ENCODE results near the gene ASIC4. TPM values are rescaled to one million over a fixed set of nuclear protein-coding genes. Genes with fewer than 3 reads are reported as not detected.

Gene ASIC4
- total and polyA plus RNA-seq, 9 of the 15 experiments (the other 6 are each of a cell fraction or from before 2014, with no cell fraction given) = 0.07 to 19.2 (median 4.8) TPM

DNA sequence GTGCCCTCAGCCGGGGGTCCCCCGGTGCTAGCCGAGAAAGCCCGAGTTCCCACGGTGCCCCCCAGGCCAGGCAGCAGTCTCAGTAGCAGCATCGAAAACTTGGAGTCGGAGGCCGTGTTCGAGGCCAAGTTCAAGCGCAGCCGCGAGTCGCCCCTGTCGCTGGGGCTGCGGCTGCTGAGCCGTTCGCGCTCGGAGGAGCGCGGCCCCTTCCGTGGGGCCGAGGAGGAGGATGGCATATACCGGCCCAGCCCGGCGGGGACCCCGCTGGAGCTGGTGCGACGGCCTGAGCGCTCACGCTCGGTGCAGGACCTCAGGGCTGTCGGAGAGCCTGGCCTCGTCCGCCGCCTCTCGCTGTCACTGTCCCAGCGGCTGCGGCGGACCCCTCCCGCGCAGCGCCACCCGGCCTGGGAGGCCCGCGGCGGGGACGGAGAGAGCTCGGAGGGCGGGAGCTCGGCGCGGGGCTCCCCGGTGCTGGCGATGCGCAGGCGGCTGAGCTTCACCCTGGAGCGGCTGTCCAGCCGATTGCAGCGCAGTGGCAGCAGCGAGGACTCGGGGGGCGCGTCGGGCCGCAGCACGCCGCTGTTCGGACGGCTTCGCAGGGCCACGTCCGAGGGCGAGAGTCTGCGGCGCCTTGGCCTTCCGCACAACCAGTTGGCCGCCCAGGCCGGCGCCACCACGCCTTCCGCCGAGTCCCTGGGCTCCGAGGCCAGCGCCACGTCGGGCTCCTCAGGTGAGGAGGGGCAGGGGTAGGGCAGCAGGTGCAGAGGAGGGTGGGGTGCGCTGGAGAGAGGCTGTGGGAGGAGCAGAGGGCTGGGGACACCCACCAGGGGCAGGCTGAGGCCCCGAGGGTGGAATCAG is 29.7 kb upstream of the ASIC4 start:
- ATAC-seq = no peak
- in situ Hi-C loops (cut with MboI) = no loop called here
- H3K4me1 ChIP-seq (replicated peaks in 1 of 2; ENCODE audit: control insufficient read depth in 2 of 2, insufficient read depth in 2 of 2, low read length in 2 of 2) = peaks cover 3 to 40% of the 10 kb centered on the region in 2 experiments; a peak in 3 of 5 replicates
- intact Hi-C loops (cut with micrococcal nuclease) = no loop called here
- TF ChIP-seq, protein P1, sequence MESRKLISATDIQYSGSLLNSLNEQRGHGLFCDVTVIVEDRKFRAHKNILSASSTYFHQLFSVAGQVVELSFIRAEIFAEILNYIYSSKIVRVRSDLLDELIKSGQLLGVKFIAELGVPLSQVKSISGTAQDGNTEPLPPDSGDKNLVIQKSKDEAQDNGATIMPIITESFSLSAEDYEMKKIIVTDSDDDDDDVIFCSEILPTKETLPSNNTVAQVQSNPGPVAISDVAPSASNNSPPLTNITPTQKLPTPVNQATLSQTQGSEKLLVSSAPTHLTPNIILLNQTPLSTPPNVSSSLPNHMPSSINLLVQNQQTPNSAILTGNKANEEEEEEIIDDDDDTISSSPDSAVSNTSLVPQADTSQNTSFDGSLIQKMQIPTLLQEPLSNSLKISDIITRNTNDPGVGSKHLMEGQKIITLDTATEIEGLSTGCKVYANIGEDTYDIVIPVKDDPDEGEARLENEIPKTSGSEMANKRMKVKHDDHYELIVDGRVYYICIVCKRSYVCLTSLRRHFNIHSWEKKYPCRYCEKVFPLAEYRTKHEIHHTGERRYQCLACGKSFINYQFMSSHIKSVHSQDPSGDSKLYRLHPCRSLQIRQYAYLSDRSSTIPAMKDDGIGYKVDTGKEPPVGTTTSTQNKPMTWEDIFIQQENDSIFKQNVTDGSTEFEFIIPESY (CRISPR knock-in tag; IDR thresholded peaks at IDR 0.05) = peak; percentile 30; the same call in 1 of the 2 replicates
- TF ChIP-seq HMG20A (CRISPR knock-in tag; conservative IDR thresholded peaks at IDR 0.05) = no peak
- CTCF ChIA-PET (ENCODE audit: low intra/inter-chr PET ratio) = no interaction called here
- DNase-seq (ENCODE audit: extremely low read depth in 1 of 4, low spot score in 3 of 4) = no peak
- H3K27ac ChIP-seq (ENCODE audit: extremely low read depth, low read depth, low read length) = no peak overlapping the region
- no peaks in the 10 kb centered on the region for H3K9me3 ChIP-seq (replicated peaks; ENCODE audit: control insufficient read depth, insufficient read depth, low read depth, low read length)
- H2AFZ ChIP-seq (ENCODE audit: low read depth, low read length) = no peak overlapping the region
- H3K9ac ChIP-seq (ENCODE audit: insufficient read depth in 1 of 2, low read depth in 2 of 2, low read length in 2 of 2) = no peak overlapping the region
- no peaks in the 10 kb centered on the region for H3K9me1 ChIP-seq (ENCODE audit: control insufficient read depth, insufficient read depth, low read length)
- H3K4me2 ChIP-seq (ENCODE audit: insufficient read depth, low read length) = no peak overlapping the region
- no peaks in the 10 kb centered on the region for H3K27me3 ChIP-seq (ENCODE audit: control insufficient read depth in 2 of 2, insufficient read depth in 2 of 2, low read length in 2 of 2)
- no peaks in the 10 kb centered on the region for H3K36me3 ChIP-seq (ENCODE audit: control insufficient read depth, insufficient read depth, low read length)
- no peaks in the 10 kb centered on the region for H3K79me2 ChIP-seq (ENCODE audit: control insufficient read depth, insufficient read depth, low read length)
- H3K4me3 ChIP-seq = no peak overlapping the region
- POLR2A ChIA-PET = interaction anchor here (0.5 to 1.0 kb wide), 3 partner anchors 9 to 113 kb away, joined by 3 to 4 read pairs (median 3); partner anchors contain the start of gene STK11IP
- no peak for FAIRE-seq
- no peaks in the 10 kb centered on the region; the same call in 1 of the 2 replicates for H4K20me1 ChIP-seq (replicated peaks; ENCODE audit: control insufficient read depth, insufficient read depth, low read length)
- BruUV-seq (replicated peaks) = no TSS peak
- WGBS (ENCODE audit: insufficient coverage, low coverage, missing lambda C conversion rate) = 66% methylated on average over 14 of the region's 89 CpGs

Measured in K562 (cell line).